Stimulated activated CD8-positive, alpha-beta memory T cell treated with anti-CD3 and anti-CD28 coated beads, Interleukin-4, amount 100 ng/mL, for 48 hours (primary cell): ENCODE results near the gene FMN2.
"Not testable (repeated sequence)": the region's sequence is repeated elsewhere in the genome, so short reads cannot be mapped to it uniquely, and the experiment has no call there.

Experiments used
- DNase-seq: peaks from one replicate; pipeline ENCODE4 v3.0.0-alpha.2; 2020

Gene FMN2

DNA sequence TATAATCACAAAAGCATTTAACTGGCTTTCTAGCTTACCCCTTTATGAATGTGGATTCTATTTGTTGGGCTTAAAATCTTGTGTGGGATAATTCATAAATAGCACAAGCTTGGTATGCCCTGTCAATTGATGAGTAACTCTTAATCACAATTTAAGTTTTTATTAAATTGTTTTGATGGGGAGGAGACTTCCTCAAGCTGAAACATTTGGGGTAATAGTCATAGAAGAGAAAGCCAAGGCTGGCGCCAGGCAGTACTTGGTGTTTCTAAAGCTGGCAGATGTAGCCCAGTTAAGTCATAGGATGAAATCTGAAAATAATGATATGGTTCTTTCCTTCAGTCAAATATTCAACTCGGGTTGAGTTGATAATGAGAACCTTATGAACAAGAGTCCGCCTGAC is 167.2 kb downstream of the FMN2 start:
- DNase-seq: no peak

DNA sequence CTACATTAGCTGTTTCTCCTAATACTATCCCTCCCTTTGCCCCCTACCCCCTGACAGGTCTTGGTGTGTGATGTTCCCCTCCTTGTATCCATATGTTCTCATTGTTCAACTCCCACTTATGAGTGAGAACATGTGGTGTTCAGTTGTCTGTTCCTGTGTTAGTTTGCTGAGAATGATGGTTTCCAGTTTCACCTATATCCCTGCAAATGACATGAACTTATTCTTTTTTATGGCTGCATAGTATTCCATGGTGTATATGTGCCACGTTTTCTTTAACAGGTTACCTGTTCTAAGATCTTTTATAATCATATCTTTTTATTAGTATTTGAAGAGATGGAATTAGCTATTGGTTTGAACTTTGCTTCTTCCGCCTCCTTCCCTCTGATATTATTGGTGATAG is 172.8 kb downstream of the FMN2 start:
- not testable (repeated sequence) for DNase-seq

DNA sequence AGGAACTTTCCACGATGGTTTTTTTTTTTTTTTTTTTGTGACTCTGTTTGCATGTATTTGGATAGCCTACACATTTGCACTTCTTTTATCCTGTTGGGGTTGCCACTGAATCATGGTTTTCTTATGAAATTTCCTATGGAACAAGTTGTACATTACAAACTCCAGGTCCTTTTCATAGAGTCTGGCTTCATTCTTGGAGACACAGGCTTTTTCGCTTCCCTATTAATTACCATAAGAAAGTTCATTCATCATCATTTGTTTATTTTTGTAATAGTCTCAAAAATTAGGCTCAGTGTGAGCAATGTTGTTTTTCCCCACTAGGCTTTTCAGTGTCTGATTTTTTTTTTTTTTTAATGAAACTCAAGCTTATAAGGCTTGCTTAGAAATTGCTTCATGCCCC is 179.4 kb downstream of the FMN2 start:
- DNase-seq: no peak

DNA sequence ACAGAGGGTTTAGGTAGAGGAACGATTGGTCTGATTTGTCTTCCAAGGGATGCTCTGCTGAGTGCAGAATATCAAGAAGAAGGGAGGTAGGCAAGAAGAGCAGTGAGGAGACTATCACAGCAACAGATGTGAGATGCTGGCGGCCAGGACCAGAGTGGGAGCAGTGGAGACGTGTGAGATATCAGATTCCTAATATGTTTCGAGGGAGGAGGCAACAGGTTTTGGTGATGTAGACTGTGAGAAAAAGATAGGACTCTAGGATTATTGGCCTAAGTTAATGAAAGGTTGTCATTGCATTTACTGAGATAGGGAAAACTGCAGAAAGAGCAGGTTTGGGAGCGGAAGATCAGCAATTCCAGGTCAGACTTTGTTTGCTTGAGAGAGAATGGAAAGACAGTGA is 182.9 kb downstream of the FMN2 start:
- DNase-seq: no peak

GRCh38 chr1:240275219-240275618 is 183.5 kb downstream of the FMN2 start:
- not testable (repeated sequence) for DNase-seq

GRCh38 chr1:240278082-240278481 is 186.4 kb downstream of the FMN2 start:
- no peak for DNase-seq

- DNase-seq: no peak
Observed at GRCh38 chr1:240280560-240281322, 189.1 kb downstream of the FMN2 start.

GRCh38 chr1:240282061-240282830 is 190.6 kb downstream of the FMN2 start:
- no peak for DNase-seq

- DNase-seq: no peak
Observed at GRCh38 chr1:240284656-240285414, 193.2 kb downstream of the FMN2 start.

- DNase-seq: no peak
Observed at GRCh38 chr1:240285540-240285939, 193.9 kb downstream of the FMN2 start.

DNA sequence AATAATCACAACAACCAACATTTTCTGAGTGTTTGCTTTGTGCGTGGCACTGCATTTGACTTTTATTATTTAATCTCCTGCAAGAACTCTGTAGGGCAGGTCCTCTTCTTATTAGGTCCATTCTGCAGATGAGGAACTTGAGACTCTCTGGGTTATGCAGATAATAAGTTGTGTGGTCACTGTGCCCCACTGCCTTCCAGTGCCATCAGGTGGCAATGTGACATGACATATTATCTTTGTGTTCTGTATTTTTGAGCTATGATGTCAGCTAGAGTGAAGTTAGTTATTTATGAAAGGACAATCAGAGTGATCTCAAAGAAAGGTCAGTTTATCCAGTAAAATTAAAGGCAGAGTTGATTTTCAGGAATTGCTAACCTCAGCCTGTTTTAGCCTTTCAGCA is 196.0 kb downstream of the FMN2 start:
- no peak for DNase-seq

- no peak for DNase-seq
Observed at GRCh38 chr1:240293706-240294105, 202.0 kb downstream of the FMN2 start.

- DNase-seq: no peak
Observed at GRCh38 chr1:240294566-240294965, 202.9 kb downstream of the FMN2 start.

- DNase-seq: no peak
Observed at GRCh38 chr1:240295811-240296210, 204.1 kb downstream of the FMN2 start.

DNA sequence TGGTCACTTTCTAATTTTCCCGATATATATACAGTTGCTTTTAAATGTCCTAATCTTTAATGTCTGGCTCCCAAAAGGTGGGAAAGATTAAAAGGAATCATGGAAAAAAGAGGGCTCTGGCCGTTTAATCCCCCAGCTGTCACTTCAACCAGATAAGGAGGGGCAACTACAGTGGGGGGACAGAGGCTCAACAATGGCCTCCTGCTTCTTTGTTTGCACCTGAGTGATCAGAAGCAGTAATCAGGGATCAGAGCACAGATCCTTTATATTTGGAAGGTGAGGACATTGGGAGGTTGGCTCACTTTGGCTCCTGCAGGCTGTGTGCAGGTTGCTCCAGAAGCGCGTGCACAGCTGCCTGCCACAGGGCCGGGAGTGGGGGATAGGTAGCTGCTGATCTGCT is 212.8 kb downstream of the FMN2 start:
- DNase-seq: no peak

GRCh38 chr1:240306673-240307072 is 215.0 kb downstream of the FMN2 start:
- no peak for DNase-seq

DNA sequence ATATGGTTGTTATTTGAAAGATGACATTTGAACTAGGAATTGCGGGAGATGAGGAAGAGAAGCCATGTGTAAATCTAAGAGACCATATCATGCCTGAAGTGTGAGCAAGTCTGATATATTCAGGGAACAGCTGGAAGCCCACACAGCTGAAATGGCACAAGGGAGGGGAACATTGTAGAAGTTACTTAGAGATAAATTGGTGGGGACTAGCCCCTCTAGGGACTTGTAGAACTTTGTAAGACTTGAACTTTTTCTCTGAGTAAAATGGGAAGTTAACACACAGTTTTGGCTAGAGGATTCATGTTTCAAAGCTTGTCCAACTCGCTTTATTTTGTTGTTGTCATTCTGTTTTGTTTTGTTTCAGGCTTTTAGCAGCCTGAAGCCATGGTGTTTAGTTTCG is 216.4 kb downstream of the FMN2 start:
- no peak for DNase-seq

- no peak for DNase-seq
Observed at GRCh38 chr1:240309769-240310168, 218.1 kb downstream of the FMN2 start.

DNA sequence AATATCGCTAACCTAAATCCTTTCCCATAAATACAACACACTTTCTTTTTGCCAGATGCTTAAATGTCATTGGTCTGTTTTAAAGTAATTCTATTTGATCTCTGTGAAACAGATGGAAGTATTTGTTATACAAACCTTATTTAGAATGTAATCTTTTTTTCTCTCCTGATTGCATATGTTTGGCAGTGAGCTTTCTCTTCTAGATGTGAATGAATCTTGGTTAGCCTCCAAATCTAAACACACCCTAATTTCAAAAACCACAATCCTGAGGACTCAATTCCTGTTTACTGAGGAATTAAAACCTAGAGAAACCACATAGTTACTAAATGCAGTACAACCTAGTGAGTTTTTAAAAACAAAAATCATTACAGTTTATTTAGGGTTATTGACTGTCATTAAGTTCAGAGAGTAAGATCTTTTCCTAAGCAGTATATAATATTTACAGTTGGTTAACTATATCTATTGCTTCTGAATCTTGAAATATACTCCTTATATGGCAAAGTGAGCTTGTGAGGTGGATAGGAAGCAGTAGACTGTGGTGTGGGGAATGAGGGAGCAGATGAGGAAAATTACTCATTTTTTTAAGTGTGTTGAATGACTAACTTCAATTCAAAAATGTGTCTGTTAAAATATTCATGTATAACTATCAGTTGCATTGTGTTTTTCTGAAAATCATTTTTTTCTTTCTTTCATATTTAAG is 218.7 kb downstream of the FMN2 start:
- no peak for DNase-seq

DNA sequence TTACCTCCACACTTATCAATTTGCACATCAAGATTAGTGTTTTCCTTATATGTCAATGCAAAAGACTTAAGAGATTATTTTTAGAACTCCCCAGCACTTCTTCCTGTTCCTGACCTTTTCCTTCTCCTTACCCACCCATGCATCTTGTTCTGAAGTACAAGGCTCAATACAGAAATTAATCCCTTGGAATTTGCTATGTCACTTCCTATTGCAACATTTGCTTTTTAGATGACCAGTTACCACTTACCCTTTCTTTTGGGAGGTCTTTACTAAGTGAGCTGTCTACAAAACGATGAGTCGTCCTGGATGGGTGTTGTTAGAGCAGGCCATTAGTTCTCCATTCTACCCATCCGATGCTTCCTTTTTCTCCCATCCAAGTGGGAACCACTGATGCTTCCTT is 221.2 kb downstream of the FMN2 start:
- no peak for DNase-seq

- no peak for DNase-seq
Observed at GRCh38 chr1:240314845-240315801, 223.4 kb downstream of the FMN2 start.

DNA sequence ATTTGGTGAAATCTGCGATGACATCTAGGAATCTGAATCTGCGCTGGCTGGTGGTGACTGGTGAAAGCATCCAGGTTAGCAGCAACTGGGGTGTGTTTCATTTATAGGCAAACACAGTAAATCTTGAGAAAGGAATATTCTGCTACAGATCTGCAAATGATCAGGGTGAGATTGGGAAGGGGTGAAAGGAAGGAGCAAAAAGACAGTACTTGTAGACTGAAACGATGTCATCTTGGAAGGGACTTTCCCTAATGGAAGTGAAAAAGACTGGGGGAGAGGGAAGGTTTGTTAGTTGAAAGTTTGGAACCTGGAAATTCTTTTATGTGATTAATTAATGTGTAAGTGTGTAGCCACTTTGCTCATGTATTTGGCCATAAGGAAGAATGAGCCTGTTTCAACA is 228.3 kb downstream of the FMN2 start:
- no peak for DNase-seq
